CD4-positive, CD25-positive, alpha-beta regulatory T cell (primary cell): ENCODE results near the gene LRRC8B. TPM values are rescaled to one million over a fixed set of nuclear protein-coding genes. Genes with fewer than 3 reads are reported as not detected.
A peak's percentile ranks its signal among the peaks of the same experiment; 100 is the strongest.

Experiments used
- ATAC-seq, 2 donors: fragments of 150-1000 bp; cut with Tn5 transposase; one replicate each; pipeline ENCODE4 v1.10.0; 2021; ENCODE audit warnings: low read depth in 2 of 2, moderate number of reproducible peaks in 2 of 2, moderate library complexity in 1 of 2
- DNase-seq, 3 donors: peaks; one replicate each; pipeline versions ENCODE4 v3.0.0 to v3.0.0-alpha.2; 2012 to 2022; ENCODE audit warnings: mixed read lengths in 1 of 3
- H3K27ac ChIP-seq: one replicate; pipeline ENCODE4 v1.7.0; 2013; ENCODE audit warnings: mild to moderate bottlenecking, low read length; ENCODE audit not compliant: insufficient read depth, poor library complexity, severe bottlenecking
- H3K27me3 ChIP-seq: one replicate; pipeline ENCODE4 v1.7.0; 2013; ENCODE audit warnings: low read length; ENCODE audit not compliant: control insufficient read depth, insufficient read depth
- H3K36me3 ChIP-seq: one replicate; pipeline ENCODE4 v1.7.0; 2013; ENCODE audit warnings: mild to moderate bottlenecking, low read length, moderate library complexity; ENCODE audit not compliant: control insufficient read depth, insufficient read depth
- H3K4me1 ChIP-seq: 2 replicates; pipeline ENCODE4 v1.7.0; 2013; ENCODE audit warnings: mild to moderate bottlenecking, low read length; ENCODE audit not compliant: insufficient read depth, control insufficient read depth, poor library complexity, severe bottlenecking
- H3K4me3 ChIP-seq: one replicate; pipeline ENCODE4 v1.7.0; 2013; ENCODE audit warnings: low read depth, mild to moderate bottlenecking, low read length, moderate library complexity
- H3K9me3 ChIP-seq, 2 experiments: 1 replicate in 1 of 2; 2 replicates in 1 of 2; pipeline ENCODE4 v1.7.0; 2013; ENCODE audit warnings: low read length in 2 of 2, mild to moderate bottlenecking in 1 of 2, moderate library complexity in 1 of 2; ENCODE audit not compliant: control insufficient read depth in 2 of 2
- H3K27ac Mint-ChIP-seq, 3 donors: one replicate each; pipeline ENCODE4 v1.8.0; 2020 to 2022; ENCODE audit warnings: mild to moderate bottlenecking in 3 of 3, mixed read lengths in 3 of 3, moderate library complexity in 2 of 3
- H3K27me3 Mint-ChIP-seq: one replicate; pipeline ENCODE4 v1.8.0; 2022; ENCODE audit warnings: mild to moderate bottlenecking, mixed read lengths
- H3K36me3 Mint-ChIP-seq: one replicate; pipeline ENCODE4 v1.8.0; 2020; ENCODE audit warnings: mixed read lengths
- H3K4me1 Mint-ChIP-seq, 4 donors: one replicate each; pipeline ENCODE4 v1.8.0; 2020 to 2022; ENCODE audit warnings: mixed read lengths in 4 of 4, mild to moderate bottlenecking in 1 of 4
- H3K4me3 Mint-ChIP-seq, 4 donors: one replicate each; pipeline ENCODE4 v1.8.0; 2020 to 2022; ENCODE audit warnings: mild to moderate bottlenecking in 4 of 4, mixed read lengths in 4 of 4, moderate library complexity in 3 of 4
- H3K9me3 Mint-ChIP-seq, 7 donors: one replicate each; pipeline ENCODE4 v1.8.0; 2020 to 2022; ENCODE audit warnings: mixed read lengths in 7 of 7, mild to moderate bottlenecking in 3 of 7, moderate library complexity in 2 of 7
- polyA plus RNA-seq, 4 donors: library from polyadenylated mRNA; unstranded; fragments of 300-500 nt; fragmentation: Illumina TruSeq; gene quantifications; one replicate each; pipeline ENCODE4 v1.2.3, GENCODE V29; 2021
- total RNA-seq: library from RNA; stranded (reverse); gene quantifications from one replicate; pipeline ENCODE4 v1.2.3, GENCODE V29; 2022

Gene LRRC8B
- total and polyA plus RNA-seq, 5 donors from 2014 or later, result 8.9 to 20.4 (median 19.1) TPM

- Histone ChIP-seq H3K4me3 (peak overlapping the region; percentile 59), H3K36me3 (peaks cover 6% of the 10 kb centered on the region), H3K27me3 (no peaks in the 10 kb centered on the region), H3K27ac (no peak overlapping the region), H3K9me3 (no peaks in the 10 kb centered on the region), H3K4me1 (peaks cover 8% of the 10 kb centered on the region)
- no peaks in the 10 kb centered on the region for H3K27me3 Mint-ChIP-seq
- H3K4me1 Mint-ChIP-seq, result peaks cover 40 to 76% (median 51%) of the 10 kb centered on the region in 4 donors
- DNase-seq (peak in 2 of 3 donors; percentile 2 to 24), ATAC-seq (peak in 1 of 2 donors; percentile 46)
- H3K27ac Mint-ChIP-seq, result peak overlapping the region; percentile 20 to 83 (median 40)
- peaks cover 50% of the 10 kb centered on the region for H3K36me3 Mint-ChIP-seq
- H3K4me3 Mint-ChIP-seq, result peak overlapping the region in 3 of 4 donors; percentile 24 to 71 (median 44)
- H3K9me3 Mint-ChIP-seq, result no peaks in the 10 kb centered on the region
These were observed 27.9 kb downstream of the LRRC8B start for GRCh38 chr1:89552471-89553081.

GRCh38 chr1:89553157-89553556, 28.5 kb downstream of the LRRC8B start:
- Mint-ChIP-seq H3K9me3 (no peaks in the 10 kb centered on the region), H3K27ac (peak overlapping the region in 2 of 3 donors; percentile 40), H3K27me3 (no peaks in the 10 kb centered on the region), H3K36me3 (peaks cover 52% of the 10 kb centered on the region), H3K4me3 (no peak overlapping the region), H3K4me1 (peaks cover 40 to 78% (median 53%) of the 10 kb centered on the region in 4 donors)
- Histone ChIP-seq H3K4me1 (peaks cover 8% of the 10 kb centered on the region), H3K27ac (no peak overlapping the region), H3K36me3 (peaks cover 9% of the 10 kb centered on the region), H3K4me3 (peak overlapping the region; percentile 59), H3K27me3 (no peaks in the 10 kb centered on the region), H3K9me3 (no peaks in the 10 kb centered on the region)
- ATAC-seq (no peak), DNase-seq (no peak)

GRCh38 chr1:89555550-89555949, 30.9 kb downstream of the LRRC8B start:
- DNase-seq (no peak), ATAC-seq (no peak)
- Mint-ChIP-seq H3K27ac (peak overlapping the region in 2 of 3 donors; percentile 5 to 40), H3K4me1 (peaks cover 29 to 64% (median 47%) of the 10 kb centered on the region in 4 donors), H3K4me3 (no peak overlapping the region), H3K27me3 (no peaks in the 10 kb centered on the region), H3K9me3 (peaks cover 0 to 2% (median 0%) of the 10 kb centered on the region in 7 donors), H3K36me3 (peaks cover 52% of the 10 kb centered on the region)
- Histone ChIP-seq H3K27me3 (no peaks in the 10 kb centered on the region), H3K4me1 (peaks cover 8% of the 10 kb centered on the region), H3K27ac (no peak overlapping the region), H3K4me3 (no peak overlapping the region), H3K36me3 (peaks cover 13% of the 10 kb centered on the region), H3K9me3 (no peaks in the 10 kb centered on the region)

GRCh38 chr1:89556726-89557444, 32.3 kb downstream of the LRRC8B start:
- Histone ChIP-seq H3K4me3 (no peak overlapping the region), H3K36me3 (peaks cover 14% of the 10 kb centered on the region), H3K9me3 (no peaks in the 10 kb centered on the region), H3K27me3 (no peaks in the 10 kb centered on the region), H3K27ac (no peak overlapping the region), H3K4me1 (peaks cover 8% of the 10 kb centered on the region)
- ATAC-seq (no peak), DNase-seq (no peak)
- Mint-ChIP-seq H3K27me3 (no peaks in the 10 kb centered on the region), H3K4me3 (peak overlapping the region in 1 of 4 donors; percentile 43), H3K27ac (peak overlapping the region in 1 of 3 donors; percentile 5), H3K4me1 (peaks cover 22 to 52% (median 42%) of the 10 kb centered on the region in 4 donors), H3K9me3 (peaks cover 0 to 3% (median 0%) of the 10 kb centered on the region in 7 donors), H3K36me3 (peaks cover 44% of the 10 kb centered on the region)

GRCh38 chr1:89557445-89557825, 32.8 kb downstream of the LRRC8B start:
- Mint-ChIP-seq H3K36me3 (peaks cover 44% of the 10 kb centered on the region), H3K4me3 (no peak overlapping the region), H3K9me3 (peaks cover 0 to 5% (median 0%) of the 10 kb centered on the region in 7 donors), H3K27me3 (no peaks in the 10 kb centered on the region), H3K4me1 (peaks cover 17 to 48% (median 38%) of the 10 kb centered on the region in 4 donors), H3K27ac (no peak overlapping the region)
- peaks cover 6% of the 10 kb centered on the region for H3K4me1 ChIP-seq
- H3K9me3 ChIP-seq, result no peaks in the 10 kb centered on the region
- H3K27me3 ChIP-seq, result no peaks in the 10 kb centered on the region
- no peak for ATAC-seq
- H3K27ac ChIP-seq, result no peak overlapping the region
- peaks cover 16% of the 10 kb centered on the region for H3K36me3 ChIP-seq
- H3K4me3 ChIP-seq, result no peak overlapping the region
- no peak for DNase-seq

GRCh38 chr1:89557956-89558355, 33.3 kb downstream of the LRRC8B start:
- peak in 1 of 3 donors; percentile 21 for DNase-seq
- no peak for ATAC-seq
- Histone ChIP-seq H3K36me3 (peaks cover 16% of the 10 kb centered on the region), H3K27me3 (no peaks in the 10 kb centered on the region), H3K27ac (no peak overlapping the region), H3K9me3 (no peaks in the 10 kb centered on the region), H3K4me3 (no peak overlapping the region), H3K4me1 (peaks cover 3% of the 10 kb centered on the region)
- Mint-ChIP-seq H3K27me3 (no peaks in the 10 kb centered on the region), H3K4me1 (peaks cover 14 to 46% (median 33%) of the 10 kb centered on the region in 4 donors), H3K4me3 (no peak overlapping the region), H3K9me3 (peaks cover 0 to 5% (median 0%) of the 10 kb centered on the region in 7 donors), H3K36me3 (peaks cover 44% of the 10 kb centered on the region), H3K27ac (no peak overlapping the region)

GRCh38 chr1:89563957-89564604, 39.5 kb downstream of the LRRC8B start:
- peaks cover 0 to 5% (median 0%) of the 10 kb centered on the region in 7 donors for H3K9me3 Mint-ChIP-seq
- DNase-seq, result no peak
- no peak for ATAC-seq
- H3K36me3 ChIP-seq, result peaks cover 13% of the 10 kb centered on the region
- no peaks in the 10 kb centered on the region for H3K4me1 ChIP-seq
- no peaks in the 10 kb centered on the region for H3K9me3 ChIP-seq
- H3K4me3 Mint-ChIP-seq, result no peak overlapping the region
- peaks cover 17% of the 10 kb centered on the region for H3K36me3 Mint-ChIP-seq
- H3K27ac Mint-ChIP-seq, result peak overlapping the region in 1 of 3 donors; percentile 2
- H3K4me3 ChIP-seq, result no peak overlapping the region
- H3K27me3 ChIP-seq, result no peaks in the 10 kb centered on the region
- no peak overlapping the region for H3K27ac ChIP-seq
- no peaks in the 10 kb centered on the region for H3K27me3 Mint-ChIP-seq
- H3K4me1 Mint-ChIP-seq, result peaks cover 14 to 49% (median 40%) of the 10 kb centered on the region in 4 donors
